ENCODE measurements around the gene PAK6.

The PAK6 gene

DNA sequence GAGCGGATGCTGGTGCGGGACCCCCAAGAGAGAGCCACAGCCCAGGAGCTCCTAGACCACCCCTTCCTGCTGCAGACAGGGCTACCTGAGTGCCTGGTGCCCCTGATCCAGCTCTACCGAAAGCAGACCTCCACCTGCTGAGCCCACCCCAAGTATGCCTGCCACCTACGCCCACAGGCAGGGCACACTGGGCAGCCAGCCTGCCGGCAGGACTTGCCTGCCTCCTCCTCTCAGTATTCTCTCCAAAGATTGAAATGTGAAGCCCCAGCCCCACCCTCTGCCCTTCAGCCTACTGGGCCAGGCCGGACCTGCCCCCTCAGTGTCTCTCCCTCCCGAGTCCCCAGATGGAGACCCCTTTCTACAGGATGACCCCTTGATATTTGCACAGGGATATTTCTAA, 37.1 kb downstream of the PAK6 start:
- no peak for DNase-seq (ENCODE audit: low read depth in 2 of 2, low spot score in 1 of 2)

DNA sequence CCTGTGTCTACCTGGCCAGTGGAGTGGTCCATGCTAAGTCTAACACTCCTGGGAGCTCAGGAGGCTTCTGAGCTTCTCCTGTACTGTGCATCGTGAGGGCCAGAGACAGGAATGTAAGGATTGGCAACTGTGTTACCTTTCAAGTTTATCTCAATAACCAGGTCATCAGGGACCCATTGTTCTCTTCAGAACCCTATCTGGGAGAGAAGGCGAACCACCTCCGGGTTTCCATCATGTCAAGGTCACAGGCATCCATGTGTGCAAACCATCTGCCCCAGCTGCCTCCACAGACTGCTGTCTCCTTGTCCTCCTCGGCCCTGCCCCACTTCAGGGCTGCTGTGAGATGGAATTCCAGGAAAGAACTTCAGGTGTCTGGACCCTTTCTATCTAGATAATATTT, 38.1 kb downstream of the PAK6 start:
- DNase-seq (ENCODE audit: low read depth in 2 of 2, low spot score in 1 of 2) = no peak

DNA sequence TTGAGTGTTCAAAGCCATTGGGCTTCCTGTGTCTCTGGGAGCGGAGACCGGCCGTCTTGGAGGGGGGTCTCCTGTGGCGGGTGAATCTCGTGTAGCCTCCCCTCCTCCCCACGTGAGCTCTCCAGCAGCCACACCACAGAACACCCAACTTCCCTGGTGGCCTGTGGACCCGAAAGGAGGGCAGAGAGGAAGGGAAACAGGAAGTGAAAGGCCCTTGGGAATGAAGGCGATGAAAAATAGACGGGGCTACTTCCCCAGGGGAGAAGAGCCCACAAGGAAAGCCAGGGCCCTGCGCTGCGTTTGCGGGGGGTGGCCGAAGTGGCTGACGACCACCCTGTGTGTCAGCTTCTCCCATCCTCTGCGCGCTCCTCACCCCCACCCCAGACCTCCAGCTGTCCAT, 38.6 kb downstream of the PAK6 start:
- no peak for DNase-seq (ENCODE audit: low read depth in 2 of 2, low spot score in 1 of 2)

DNA sequence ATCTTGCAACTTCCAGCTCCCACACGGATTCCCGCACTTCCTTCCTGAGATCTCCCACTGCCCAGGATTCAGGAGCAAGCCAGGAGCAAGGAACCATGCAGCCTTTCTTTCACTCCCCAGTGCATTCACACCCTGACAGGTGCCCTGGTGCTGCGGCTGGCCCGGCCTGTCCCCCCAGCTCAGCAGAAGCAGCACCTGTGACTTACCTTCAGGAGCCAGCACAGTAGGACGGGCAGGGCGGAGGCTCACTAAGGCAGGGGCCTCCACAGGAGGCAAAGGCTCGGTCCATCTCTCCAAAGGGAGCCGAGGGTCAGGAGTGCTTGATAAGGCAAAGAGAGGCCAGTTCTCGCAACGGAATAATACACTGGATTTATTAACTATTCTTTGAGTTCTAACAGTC, 39.2 kb downstream of the PAK6 start:
- no peak for DNase-seq (ENCODE audit: low read depth in 2 of 2, low spot score in 1 of 2)

DNA sequence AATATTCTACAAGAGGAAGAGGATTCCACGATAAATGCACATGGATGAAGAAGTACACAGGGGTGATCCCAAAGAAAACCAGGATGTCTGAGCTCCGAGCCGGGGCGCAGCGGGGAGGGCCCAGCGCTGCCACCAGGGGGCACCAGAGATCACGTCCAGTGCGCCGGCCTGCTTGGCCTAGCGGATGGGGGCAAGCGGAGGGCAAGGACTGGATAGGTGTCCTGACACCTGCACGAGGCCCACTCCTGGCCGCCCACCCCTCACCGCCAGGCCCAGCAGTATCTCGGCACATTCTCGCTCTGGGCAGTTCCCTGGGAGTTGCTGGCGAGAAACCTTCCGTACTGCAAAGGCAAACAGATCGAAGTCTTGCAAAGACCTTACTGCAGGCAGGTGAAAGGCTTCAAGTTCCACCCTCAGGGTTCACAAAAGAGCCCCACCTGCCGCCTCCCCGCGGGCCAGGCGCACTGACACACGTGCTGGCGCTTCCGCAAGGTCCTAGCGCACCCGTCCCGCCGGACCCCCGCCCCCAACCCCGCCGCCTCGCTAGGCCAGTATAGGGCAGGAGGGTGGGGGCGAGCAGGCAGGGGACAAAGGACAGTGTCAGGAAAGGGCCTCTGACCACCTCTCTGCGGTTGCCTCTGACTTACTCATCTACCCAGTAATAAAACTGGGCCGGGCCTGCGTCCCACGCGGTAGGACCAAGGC, 40.7 kb downstream of the PAK6 start:
- peak; percentile 38 to 49 for DNase-seq (ENCODE audit: low read depth in 2 of 2, low spot score in 1 of 2)

DNA sequence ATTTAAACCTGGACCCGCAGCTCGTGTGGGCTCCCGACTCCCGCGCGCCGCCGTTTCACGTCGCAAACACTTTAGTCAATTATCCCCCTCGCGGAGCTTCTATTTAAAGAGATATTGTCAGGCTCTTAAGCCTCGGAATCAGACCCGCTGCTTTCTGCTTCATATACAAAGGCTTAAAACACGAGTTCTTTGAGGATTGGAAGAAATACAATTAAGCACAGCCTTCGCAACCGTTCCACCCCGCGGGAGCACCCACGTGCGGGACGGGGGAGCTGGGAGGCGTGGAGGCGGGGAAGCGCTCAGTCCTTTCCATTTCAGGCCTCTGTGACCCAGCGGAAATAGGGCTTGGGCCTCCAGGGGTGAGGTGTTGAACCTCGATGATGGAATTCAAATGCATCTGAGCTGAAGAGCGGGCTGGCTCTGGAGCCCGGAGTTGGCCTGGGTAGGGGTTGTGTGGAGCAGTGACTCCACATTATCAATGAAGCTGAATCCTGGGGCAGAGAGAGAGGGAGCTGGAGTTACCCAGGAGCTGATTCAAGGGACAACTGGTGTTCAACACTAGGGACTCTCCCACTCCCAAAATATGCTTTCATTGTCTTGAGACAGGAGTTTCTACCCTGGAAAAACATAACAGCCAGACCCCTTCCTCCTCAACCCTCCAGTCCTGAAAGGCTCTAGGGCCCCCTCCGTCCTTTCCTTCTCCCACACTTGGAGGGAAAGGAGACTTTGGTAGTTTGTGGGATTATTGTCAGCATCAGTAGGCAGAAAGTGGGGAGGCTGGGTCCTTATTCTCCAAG, 41.6 kb downstream of the PAK6 start:
- no peak for DNase-seq (ENCODE audit: low read depth in 2 of 2, low spot score in 1 of 2)

DNA sequence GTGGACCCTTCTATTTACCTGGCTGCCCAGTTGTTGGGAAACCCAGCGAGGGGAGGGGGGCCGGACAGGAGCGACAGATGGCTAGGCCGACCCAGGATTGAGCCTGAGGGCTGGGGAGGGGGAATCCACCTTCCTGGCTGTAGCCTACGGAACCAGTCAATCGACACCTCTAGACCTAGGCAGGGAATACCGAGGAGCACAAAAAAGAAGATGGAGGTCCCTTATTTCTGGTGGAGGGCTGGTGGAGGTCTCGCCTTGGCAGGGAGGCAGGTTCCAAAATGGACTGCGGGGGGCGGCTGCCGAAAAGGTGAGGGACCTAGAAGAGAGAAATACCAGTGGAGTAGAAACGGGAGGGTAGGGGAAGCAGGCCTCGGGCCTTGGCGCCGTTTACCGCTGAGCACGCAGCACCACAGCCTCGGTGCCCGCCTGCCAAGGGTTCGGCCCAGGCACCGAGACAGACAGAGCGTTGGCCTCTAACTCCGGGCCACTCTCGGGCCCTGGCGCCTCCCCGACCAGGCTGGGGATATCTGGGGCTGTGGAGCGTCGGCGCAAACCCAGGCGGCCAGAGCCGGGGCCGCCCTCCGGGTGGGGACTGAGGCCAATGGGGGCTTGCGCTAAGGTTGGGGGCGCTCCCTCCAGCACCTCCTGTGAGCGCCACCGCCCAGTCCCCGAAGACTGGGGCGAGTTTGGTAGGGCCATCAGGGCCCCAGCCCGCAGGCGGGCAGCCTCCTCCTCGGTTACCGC, 42.4 kb downstream of the PAK6 start:
- DNase-seq (ENCODE audit: low read depth in 2 of 2, low spot score in 1 of 2) = no peak

DNA sequence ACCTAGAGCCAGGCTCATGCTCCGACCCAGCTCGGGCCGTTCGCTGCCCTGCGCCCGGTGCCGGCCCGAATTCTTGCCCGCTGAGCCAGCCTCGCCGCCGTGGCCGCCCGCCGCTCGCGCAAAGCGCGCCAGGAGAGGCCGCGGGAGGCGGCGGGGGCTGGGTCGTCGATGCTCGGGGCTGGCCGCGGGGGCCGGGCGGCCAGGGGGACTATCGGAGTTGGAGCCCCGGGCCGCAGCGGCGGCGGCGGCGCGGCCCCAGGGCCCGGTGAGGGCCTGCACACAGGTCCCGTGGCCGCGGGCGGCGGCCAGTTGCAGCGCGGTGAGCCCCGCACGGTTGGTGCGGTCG, 42.9 kb downstream of the PAK6 start:
- DNase-seq (ENCODE audit: low read depth in 2 of 2, low spot score in 1 of 2) = no peak

DNA sequence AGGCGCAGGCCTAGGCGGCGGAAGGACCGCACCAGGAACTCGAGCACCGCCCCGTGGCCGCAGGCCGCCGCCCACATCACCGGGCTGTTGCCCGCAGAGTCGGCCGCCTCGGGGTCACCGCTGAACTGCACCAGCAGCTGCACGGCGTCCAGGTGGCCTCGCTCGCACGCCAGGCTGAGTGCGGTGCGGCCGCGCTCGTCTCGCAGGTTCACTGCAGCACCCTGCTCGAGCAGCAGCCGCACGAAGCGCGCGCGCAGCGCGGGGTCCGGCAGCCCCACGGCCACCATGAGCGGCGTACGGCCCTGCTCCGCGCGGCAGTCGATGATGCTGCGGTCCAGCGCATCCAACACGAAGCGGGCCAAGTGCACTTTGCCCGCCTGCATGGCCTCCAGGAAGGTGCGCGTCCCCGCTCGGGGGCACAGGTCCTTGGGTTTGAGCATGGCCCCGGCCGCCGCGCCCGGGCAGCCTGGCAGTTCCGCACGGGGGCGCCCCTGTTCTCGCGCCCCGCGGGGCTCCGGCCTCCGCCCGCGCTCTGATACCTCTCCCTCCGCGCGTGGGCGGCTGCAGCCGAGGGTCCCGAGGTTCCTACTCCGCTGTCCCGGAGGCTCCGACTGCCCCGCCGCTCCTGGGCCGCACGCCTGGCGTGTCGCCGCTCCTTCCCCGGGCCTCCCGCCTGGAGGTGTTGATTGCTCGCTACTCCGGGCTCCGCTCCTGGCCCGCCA, 43.4 kb downstream of the PAK6 start:
- DNase-seq (ENCODE audit: low read depth in 2 of 2, low spot score in 1 of 2) = no peak

DNA sequence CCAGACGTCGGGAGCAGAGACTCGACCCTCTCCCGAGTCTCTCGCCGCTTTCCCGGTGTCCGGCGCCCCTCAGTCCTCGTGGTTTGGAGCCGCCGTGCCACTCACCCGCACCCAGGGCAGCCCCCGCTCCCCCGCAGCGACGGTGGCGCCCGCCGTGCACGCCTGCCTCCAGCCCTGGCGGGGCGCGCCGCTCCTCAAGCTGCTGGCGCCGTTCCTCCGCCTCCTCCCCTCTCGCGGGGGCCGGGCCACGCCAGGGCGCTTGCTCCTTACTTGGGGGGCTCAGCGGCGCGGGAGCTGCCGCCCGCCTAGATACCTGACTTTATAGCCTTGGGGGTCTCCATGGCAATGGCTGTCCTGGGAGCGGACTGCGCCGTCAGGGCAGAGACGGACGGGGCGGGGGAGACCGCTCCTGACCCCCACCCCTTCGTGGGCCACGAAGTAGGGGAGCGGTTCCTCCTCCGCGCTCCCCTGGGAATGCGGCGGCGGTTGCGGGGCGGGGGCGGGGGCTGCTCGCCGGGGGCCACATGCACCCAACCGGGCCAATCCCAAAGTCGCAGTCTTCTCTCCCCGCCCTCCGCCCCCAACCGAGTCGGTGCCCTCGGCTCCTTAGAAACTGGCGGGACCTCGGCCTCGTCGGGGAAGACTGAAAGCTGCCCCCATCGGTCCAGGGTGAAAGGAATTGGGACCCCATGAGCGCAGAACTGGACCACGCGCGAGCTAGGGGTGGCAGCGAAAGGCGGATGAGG, 44.2 kb downstream of the PAK6 start, which contains the start of gene ANKRD63:
TSS of gene ANKRD63 (minus strand) at position 196 of the 746 bp plus-strand sequence. CDS start 478 bp downstream, outside the sequence.
- no peak for DNase-seq (ENCODE audit: low read depth in 2 of 2, low spot score in 1 of 2)

DNA sequence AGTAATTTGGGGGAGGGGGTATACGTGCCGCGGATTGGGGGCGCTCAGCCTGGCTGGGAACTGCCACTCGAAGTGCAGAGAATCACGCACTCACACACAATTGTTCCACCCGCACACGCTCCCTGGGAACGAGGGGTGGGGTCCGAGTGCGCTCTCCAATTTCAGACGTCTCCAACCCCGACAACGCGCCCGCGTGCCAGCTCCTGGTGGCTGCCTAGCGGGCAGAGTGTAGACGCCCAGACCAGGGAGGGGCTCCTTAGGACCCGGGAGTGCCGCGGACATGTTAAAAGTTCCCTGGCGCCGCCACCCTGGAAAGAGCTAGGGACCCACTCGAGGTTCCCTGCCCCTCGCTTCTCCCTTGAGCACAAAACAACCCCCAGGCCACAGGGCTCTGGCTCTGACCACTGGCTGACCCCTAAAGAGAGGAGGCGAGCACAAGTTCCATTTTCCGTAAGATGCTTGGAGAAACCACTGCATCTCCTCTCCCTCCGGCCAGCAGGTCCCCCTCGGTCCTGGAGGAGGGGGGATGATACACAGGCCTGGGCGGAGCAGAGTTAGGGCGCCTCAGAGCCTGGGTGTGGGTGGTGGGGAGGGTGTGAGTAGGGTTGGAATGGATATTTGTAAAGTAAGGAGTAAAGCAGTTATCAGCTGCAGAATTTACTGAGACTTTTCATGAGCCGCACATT, 44.9 kb downstream of the PAK6 start:
- no peak for DNase-seq (ENCODE audit: low read depth in 2 of 2, low spot score in 1 of 2)

DNA sequence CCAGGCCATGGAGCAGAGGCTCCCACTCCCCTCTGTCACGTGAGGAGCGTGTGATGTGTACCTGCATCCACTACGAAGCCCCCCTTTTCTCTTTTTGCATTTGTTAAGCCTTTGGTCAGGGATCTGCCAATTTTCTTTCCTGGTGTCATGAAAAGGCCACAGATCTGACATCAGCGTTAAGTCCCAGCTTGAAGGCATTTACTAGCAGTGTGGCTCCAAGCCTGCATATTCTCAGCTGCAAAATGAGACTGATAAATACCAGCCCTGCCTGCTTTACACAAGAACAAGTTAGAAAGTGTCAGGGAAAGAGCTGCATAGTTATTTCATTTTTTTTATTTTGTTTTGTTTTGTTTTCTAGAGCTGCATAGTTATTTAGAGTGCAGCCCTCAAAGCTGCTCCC, 46.3 kb downstream of the PAK6 start:
- DNase-seq (ENCODE audit: low read depth in 2 of 2, low spot score in 1 of 2) = no peak

DNA sequence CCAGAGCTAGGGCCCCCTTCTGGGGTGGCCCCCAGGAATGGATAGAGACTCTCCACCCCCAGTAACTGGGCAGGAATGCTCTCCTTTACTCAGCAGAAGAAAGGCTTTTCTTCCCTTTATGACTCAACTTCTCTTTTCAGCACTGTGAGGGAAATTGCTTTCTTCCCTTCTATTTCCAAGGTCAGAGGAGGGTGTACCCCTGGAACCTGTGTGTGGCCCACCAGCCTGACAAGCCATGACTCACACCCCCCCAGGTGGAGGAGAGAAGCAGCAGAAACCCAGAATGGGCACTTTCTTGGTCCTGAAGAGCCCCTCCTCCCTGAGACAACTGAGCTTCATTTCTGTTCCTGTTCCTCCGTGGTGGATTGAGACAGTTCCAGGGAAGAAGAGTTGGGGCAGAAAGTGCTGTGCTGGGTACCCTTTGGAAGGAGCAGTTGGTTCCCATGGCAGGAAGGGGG, 46.7 kb downstream of the PAK6 start:
- no peak for DNase-seq (ENCODE audit: low read depth in 2 of 2, low spot score in 1 of 2)

DNA sequence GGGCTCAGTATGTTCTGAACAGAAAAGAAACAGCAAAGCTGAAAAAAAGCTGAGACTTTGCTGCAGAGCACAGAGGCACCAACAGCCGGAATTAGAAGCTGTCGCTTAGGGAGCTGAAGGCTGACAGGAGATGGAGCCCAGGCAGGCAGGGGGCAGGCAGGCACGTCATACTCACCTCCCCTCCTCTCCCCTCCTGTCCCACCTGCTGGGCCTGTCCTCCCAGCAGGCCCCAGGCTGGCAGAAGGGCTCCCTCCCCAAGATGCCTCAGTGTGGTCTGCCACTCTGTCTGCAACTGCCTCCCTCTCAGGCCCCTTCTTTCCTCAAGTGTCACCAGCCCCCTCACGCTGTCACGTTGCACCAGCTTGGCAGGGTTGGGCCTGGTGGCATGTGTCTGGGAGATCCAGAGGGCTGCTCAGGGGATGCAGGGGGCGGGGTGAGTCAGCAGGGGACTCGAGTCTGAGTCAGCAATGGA, 47.2 kb downstream of the PAK6 start:
- no peak for DNase-seq (ENCODE audit: low read depth in 2 of 2, low spot score in 1 of 2)

DNA sequence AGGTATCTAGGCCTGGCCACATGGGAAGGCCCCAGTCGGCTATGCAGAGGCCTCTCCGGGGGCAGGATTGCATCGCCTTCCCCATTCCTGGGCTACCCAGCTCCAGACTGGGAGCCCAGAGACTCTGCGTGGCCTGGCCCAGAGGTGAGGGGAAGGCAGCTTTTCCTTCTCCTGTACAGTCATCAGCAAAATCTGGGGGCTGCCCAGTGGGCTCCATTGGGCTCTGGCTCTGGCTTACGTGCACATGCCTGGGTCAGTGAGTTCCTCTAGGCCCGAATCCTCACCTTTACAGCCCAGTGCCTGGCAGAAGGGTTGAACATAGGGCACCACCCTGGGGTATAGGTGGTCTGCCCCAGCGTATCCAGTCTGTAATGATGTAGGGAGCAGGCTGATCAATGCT, 47.9 kb downstream of the PAK6 start:
- DNase-seq (ENCODE audit: low read depth in 2 of 2, low spot score in 1 of 2) = no peak

DNA sequence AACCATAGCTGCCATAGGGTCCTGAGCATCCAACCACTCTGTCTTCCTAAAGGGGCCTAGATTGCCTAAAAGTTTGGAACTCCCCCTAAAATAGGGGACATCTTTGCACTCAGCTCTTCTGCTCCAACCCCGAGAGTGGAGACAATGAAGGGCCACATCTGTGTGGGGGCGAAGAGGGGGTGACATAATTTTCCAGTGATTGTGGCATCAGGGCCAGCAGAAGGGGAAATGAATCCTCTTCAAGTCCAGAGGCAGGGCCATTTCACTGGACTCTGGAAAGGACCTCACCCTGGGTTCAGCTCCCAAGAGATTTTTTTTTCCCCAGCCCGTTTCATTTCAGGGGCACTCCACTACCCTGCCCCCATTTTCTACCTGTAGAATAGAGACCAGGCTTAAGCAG, 48.6 kb downstream of the PAK6 start:
- DNase-seq (ENCODE audit: low read depth in 2 of 2, low spot score in 1 of 2) = no peak

DNA sequence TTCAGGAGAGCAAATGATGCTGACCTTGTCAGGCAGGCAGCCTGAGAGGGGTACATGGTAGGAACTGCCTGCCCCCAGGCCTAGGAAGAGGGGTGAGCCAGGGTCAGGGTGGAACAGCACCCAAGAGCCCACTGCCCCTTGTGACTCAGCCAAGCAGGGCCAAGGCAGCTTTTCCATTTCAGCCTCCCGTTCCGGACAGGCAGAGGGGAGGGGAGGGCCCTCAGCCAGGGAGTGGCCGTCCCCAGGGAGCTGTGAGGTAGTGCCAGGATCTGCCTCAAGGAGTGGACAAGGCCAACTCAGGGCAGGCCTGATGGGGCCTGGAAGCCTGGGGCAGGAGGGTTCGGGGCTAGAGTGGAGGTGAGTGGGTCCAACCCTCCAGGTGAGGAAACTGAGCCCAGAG, 49.1 kb downstream of the PAK6 start:
- DNase-seq (ENCODE audit: low read depth in 2 of 2, low spot score in 1 of 2) = no peak

DNA sequence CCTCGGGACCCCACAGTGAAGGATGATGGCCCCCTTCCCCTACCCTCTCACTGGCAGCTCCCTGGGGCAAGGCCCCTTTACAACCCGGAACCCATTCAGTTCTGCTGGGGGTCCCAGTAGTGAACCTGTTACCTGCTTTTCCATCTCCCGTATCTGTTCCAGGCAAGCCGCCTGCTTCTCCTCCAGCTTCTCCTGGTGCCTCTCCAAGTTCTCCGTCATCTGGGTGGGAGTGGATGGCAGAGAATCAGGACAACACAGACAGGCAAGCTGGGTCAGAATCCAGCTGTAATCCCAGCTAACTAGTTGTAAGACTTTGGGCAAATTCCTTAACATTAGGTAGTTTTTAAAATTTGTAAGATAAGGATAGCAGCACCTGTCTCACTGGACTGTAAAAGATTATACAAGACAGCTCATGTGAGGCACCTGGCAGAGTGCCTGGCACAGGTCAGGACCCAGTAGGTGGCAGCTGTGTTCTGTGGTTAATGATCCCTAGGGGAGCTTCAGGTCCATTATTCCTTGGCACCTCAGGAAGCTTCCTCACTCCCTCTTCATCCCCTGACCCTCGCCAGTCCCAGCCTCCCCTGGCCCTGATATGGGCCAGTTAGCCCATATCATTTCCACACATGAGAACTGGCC, 50.4 kb downstream of the PAK6 start:
- no peak for DNase-seq (ENCODE audit: low read depth in 2 of 2, low spot score in 1 of 2)

DNA sequence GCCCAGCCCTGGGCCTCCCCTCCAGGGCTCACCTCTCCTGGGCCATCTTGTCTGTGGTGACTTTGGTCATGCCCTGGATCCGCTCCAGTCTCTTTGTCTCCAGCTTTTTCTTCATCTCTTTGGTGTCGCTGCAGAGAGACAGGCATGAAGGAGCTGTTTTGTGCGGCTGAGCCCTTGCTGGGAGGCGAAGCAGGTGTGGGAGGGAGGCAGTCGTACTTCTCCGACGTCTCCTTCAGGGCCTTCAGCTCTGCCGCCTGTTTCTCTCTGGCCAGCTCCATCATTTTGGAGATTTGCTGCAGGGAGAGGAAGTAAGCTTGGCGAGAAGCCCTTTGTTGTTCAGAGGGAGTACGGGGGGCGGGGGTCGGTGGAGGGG, 51.7 kb downstream of the PAK6 start:
- DNase-seq (ENCODE audit: low read depth in 2 of 2, low spot score in 1 of 2) = no peak
